Measurements from ENCODE around the gene DUSP12.

DNA sequence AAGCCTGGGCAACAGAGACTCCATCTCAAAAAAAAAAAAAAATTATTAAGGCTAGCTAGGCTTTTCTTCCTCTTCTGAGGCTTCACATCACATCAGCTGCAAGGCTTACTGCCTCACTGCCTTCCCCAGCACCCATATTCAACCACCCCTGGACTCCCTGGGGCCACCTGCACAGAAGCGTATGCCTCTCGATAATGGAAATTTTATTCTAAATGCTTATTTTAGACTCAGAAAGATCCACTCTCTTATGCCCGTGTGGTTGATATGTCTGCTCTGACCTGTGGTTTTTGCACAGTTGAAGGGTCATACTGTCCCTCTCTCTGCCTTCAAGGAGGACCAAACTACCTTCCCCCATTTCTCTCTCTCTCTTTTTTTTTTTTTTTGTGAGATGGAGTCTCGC, 44.0 kb upstream of the DUSP12 start:
- TF ChIP-seq, protein P1, sequence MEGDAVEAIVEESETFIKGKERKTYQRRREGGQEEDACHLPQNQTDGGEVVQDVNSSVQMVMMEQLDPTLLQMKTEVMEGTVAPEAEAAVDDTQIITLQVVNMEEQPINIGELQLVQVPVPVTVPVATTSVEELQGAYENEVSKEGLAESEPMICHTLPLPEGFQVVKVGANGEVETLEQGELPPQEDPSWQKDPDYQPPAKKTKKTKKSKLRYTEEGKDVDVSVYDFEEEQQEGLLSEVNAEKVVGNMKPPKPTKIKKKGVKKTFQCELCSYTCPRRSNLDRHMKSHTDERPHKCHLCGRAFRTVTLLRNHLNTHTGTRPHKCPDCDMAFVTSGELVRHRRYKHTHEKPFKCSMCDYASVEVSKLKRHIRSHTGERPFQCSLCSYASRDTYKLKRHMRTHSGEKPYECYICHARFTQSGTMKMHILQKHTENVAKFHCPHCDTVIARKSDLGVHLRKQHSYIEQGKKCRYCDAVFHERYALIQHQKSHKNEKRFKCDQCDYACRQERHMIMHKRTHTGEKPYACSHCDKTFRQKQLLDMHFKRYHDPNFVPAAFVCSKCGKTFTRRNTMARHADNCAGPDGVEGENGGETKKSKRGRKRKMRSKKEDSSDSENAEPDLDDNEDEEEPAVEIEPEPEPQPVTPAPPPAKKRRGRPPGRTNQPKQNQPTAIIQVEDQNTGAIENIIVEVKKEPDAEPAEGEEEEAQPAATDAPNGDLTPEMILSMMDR (IDR thresholded peaks at IDR 0.05; ENCODE audit: low read depth, low read length, missing input control) = no peak
- TF ChIP-seq HNF4G (IDR thresholded peaks at IDR 0.05) (no peak), FOXA1 (IDR thresholded peaks at IDR 0.05) (no peak), RAD21 (IDR thresholded peaks at IDR 0.05) (no peak), YY1 (IDR thresholded peaks at IDR 0.05) (no peak), TAF1 (conservative IDR thresholded peaks at IDR 0.05) (no peak), GABPA (IDR thresholded peaks at IDR 0.05 in 1 of 2, conservative IDR thresholded peaks at IDR 0.05 in 1 of 2) (no peak), SP1 (IDR thresholded peaks at IDR 0.05) (no peak)
- TF ChIP-seq, protein P2, sequence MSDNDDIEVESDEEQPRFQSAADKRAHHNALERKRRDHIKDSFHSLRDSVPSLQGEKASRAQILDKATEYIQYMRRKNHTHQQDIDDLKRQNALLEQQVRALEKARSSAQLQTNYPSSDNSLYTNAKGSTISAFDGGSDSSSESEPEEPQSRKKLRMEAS (IDR thresholded peaks at IDR 0.05) = no peak
- TF ChIP-seq, protein P3, sequence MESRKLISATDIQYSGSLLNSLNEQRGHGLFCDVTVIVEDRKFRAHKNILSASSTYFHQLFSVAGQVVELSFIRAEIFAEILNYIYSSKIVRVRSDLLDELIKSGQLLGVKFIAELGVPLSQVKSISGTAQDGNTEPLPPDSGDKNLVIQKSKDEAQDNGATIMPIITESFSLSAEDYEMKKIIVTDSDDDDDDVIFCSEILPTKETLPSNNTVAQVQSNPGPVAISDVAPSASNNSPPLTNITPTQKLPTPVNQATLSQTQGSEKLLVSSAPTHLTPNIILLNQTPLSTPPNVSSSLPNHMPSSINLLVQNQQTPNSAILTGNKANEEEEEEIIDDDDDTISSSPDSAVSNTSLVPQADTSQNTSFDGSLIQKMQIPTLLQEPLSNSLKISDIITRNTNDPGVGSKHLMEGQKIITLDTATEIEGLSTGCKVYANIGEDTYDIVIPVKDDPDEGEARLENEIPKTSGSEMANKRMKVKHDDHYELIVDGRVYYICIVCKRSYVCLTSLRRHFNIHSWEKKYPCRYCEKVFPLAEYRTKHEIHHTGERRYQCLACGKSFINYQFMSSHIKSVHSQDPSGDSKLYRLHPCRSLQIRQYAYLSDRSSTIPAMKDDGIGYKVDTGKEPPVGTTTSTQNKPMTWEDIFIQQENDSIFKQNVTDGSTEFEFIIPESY (IDR thresholded peaks at IDR 0.05) = no peak
- TF ChIP-seq, protein P4, sequence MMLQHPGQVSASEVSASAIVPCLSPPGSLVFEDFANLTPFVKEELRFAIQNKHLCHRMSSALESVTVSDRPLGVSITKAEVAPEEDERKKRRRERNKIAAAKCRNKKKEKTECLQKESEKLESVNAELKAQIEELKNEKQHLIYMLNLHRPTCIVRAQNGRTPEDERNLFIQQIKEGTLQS (IDR thresholded peaks at IDR 0.05) = no peak
